ENCODE measurements around the gene KCNK7. TPM values are rescaled to one million over a fixed set of nuclear protein-coding genes. Genes with fewer than 3 reads are reported as not detected.

KCNK7 gene
- total RNA-seq, 1 experiment from 2014 or later, result 0.61 TPM

- Histone ChIP-seq H3K36me3 (ENCODE audit: control insufficient read depth in 1 of 2, insufficient read depth in 2 of 2, low read length in 2 of 2) (no peaks in the 10 kb centered on the region; a peak in 1 of 4 replicates), H3K9me2 (ENCODE audit: insufficient read depth) (no peaks in the 10 kb centered on the region), H3K9ac (ENCODE audit: low read length) (no peak overlapping the region), H3K9me3 (ENCODE audit: control insufficient read depth in 1 of 2, insufficient read depth in 1 of 2, low read depth in 1 of 2, low read length in 2 of 2) (no peaks in the 10 kb centered on the region), H4K20me1 (ENCODE audit: insufficient read depth) (no peaks in the 10 kb centered on the region), H3K27ac (ENCODE audit: low read depth, low read length) (no peak overlapping the region), H3K27me3 (ENCODE audit: insufficient read depth, low read length) (no peaks in the 10 kb centered on the region), H3K4me2 (ENCODE audit: low read length) (no peak overlapping the region), H3K79me2 (ENCODE audit: insufficient read depth, low read length) (no peaks in the 10 kb centered on the region), H3K4me3 (replicated peaks in 1 of 2; ENCODE audit: low read depth in 1 of 2, low read length in 2 of 2) (no peak overlapping the region), H3K4me1 (ENCODE audit: control insufficient read depth in 1 of 2, insufficient read depth in 2 of 2, low read length in 2 of 2) (peaks cover 14 to 25% of the 10 kb centered on the region in 2 experiments), H2AFZ (ENCODE audit: low read depth, low read length, poor library complexity, severe bottlenecking) (no peak overlapping the region)
- POLR2A ChIA-PET, result interaction anchor here (0.8 to 1.5 kb wide), 3 partner anchors 11 to 273 kb away, joined by 3 read pairs; partner anchors contain the start of genes EHBP1L1 and MUS81
- BruUV-seq (replicated peaks), result no TSS peak
- ATAC-seq (no peak), DNase-seq (ENCODE audit: low read depth, low spot score) (no peak)
- RAD21 ChIA-PET (ENCODE audit: low non-redundant PET in 1 of 2, low total read pairs in 2 of 2, uncharacterized antibody in 2 of 2, unreplicated experiment in 2 of 2), result no interaction called here
- CTCF ChIA-PET, result interaction anchor here (1.0 kb wide), 1 partner anchor 9 kb away, joined by 3 read pairs; no protein-coding TSS in a partner anchor
- intact Hi-C loops (cut with micrococcal nuclease), result no loop called here
- TF ChIP-seq POLR2AphosphoS5 (IDR thresholded peaks at IDR 0.05; ENCODE audit: low read depth, low read length) (no peak), SIN3A (IDR thresholded peaks at IDR 0.05; ENCODE audit: low read depth) (no peak), ELF1 (IDR thresholded peaks at IDR 0.05; ENCODE audit: borderline replicate concordance, low read depth) (no peak), EGR1 (IDR thresholded peaks at IDR 0.05; ENCODE audit: low read depth) (no peak), FOSL1 (IDR thresholded peaks at IDR 0.05; ENCODE audit: low read depth) (no peak), ZFX (IDR thresholded peaks at IDR 0.05) (no peak), RAD21 (IDR thresholded peaks at IDR 0.05; ENCODE audit: low read depth) (no peak), POLR2A (IDR thresholded peaks at IDR 0.05; ENCODE audit: borderline replicate concordance, extremely low read depth, insufficient read depth, insufficient read length) (no peak), CBX3 (IDR thresholded peaks at IDR 0.05; ENCODE audit: low read depth) (no peak), CEBPB (IDR thresholded peaks at IDR 0.05; ENCODE audit: low read depth) (no peak), REST (IDR thresholded peaks at IDR 0.05; ENCODE audit: low read depth) (no peak)
Measured at GRCh38 chr11:65586676-65587075, 8.9 kb downstream of the KCNK7 start.
